ENCODE measurements around the gene NOP10. TPM values are rescaled to one million over a fixed set of nuclear protein-coding genes. Genes with fewer than 3 reads are reported as not detected.
"Not testable (repeated sequence)": the region's sequence is repeated elsewhere in the genome, so short reads cannot be mapped to it uniquely, and the experiment has no call there.

The NOP10 gene
- total RNA-seq (151 and 189 TPM in 2 replicates), polyA plus RNA-seq (277 and 392 TPM in 2 replicates), polyA minus RNA-seq (ENCODE audit: low replicate concordance) (153 and 232 TPM in 2 replicates)
- polyA plus RNA-seq (2012) = 301 and 390 TPM in 2 replicates

DNA sequence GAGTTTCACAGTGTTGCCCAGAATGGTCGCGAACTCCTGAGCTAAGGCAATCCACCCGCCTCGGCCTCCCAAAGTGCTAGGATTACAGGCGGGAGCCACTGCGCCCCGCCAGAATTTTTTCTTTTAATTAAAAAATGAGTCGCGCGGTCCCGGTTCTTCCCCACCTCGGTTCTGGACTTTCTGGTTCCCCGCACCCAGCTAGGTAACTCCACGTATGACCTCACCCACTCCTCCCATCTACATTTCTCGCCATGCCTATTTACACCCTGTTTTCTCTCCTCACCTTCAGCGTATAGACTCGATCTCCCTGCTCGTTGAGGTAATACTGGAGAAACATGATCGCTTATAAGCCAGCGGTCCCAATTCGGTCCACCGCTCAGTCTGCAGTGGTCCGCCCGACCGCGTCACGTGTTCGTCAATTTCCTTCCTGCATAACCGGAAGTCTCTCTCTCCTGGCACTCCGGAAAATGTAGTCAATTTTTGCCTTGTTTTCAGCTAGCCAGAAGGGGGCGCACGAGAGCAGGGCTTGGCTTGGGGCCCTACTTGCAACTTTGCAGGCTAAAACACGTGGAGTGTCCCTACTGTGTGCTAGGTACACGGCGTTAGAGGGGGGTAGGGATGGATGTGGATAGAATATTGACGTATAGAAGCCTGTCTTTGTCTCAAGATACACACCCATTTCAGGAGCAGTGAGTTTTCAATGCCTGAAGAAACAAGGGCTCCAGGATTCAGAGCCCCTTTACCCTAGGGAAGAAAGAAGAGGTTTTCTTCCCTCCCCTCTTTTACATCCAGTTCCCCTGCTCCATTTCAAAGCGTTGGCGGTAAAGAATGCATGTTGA, at the start of gene NOP10, which contains the start of gene NUTM1:
NOP10 (minus strand) TSS at position 400 of the 839 bp plus-strand sequence; CDS start at position 337, 63 bp downstream.
NUTM1 (plus strand) TSS at position 579 of the 839 bp plus-strand sequence. CDS start 382 bp downstream, outside the sequence.
- H3K27ac ChIP-seq (ENCODE audit: insufficient read depth, low read length) = peak within 1 kb of the TSS; percentile 86
- peak within 1 kb of the TSS; percentile 58 to 99 (median 93) for H3K4me3 ChIP-seq (replicated peaks in 1 of 4; ENCODE audit: control extremely low read depth in 1 of 4, insufficient read depth in 1 of 4, low read depth in 3 of 4, low read length in 4 of 4)
- TF ChIP-seq, protein P1, sequence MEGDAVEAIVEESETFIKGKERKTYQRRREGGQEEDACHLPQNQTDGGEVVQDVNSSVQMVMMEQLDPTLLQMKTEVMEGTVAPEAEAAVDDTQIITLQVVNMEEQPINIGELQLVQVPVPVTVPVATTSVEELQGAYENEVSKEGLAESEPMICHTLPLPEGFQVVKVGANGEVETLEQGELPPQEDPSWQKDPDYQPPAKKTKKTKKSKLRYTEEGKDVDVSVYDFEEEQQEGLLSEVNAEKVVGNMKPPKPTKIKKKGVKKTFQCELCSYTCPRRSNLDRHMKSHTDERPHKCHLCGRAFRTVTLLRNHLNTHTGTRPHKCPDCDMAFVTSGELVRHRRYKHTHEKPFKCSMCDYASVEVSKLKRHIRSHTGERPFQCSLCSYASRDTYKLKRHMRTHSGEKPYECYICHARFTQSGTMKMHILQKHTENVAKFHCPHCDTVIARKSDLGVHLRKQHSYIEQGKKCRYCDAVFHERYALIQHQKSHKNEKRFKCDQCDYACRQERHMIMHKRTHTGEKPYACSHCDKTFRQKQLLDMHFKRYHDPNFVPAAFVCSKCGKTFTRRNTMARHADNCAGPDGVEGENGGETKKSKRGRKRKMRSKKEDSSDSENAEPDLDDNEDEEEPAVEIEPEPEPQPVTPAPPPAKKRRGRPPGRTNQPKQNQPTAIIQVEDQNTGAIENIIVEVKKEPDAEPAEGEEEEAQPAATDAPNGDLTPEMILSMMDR (conservative IDR thresholded peaks at IDR 0.05 in 1 of 2, IDR thresholded peaks at IDR 0.05 in 1 of 2; ENCODE audit: low read depth in 1 of 2, low read length in 2 of 2) = peak; percentile 85 to 98
- no peak for TF ChIP-seq EZH2 (IDR thresholded peaks at IDR 0.05; ENCODE audit: low read length, missing control alignments)
- H3K4me1 ChIP-seq (ENCODE audit: control insufficient read depth, extremely low read depth, insufficient read depth, low read length) = no peaks in the 10 kb centered on the region
- no peaks in the 10 kb centered on the region for H3K36me3 ChIP-seq (ENCODE audit: control insufficient read depth, insufficient read depth, low read length)
- H3K27me3 ChIP-seq (ENCODE audit: control insufficient read depth, insufficient read depth, low read length) = no peaks in the 10 kb centered on the region
- H3K4me2 ChIP-seq (ENCODE audit: extremely low read depth, insufficient read depth, low read length) = peak within 1 kb of the TSS; percentile 73
- peaks cover 19% of the 10 kb centered on the region for H3K79me2 ChIP-seq (ENCODE audit: control insufficient read depth, insufficient read depth, low read length)
- H3K9ac ChIP-seq (ENCODE audit: insufficient read depth, low read length) = peak within 1 kb of the TSS; percentile 77
- no peaks in the 10 kb centered on the region for H3K9me3 ChIP-seq (ENCODE audit: control insufficient read depth, insufficient read depth, low read depth, low read length)
- peak within 1 kb of the TSS; percentile 96 for H2AFZ ChIP-seq (ENCODE audit: low read length)
- DNase-seq (ENCODE audit: low read depth in 2 of 2) = peak; percentile 93 to 95
- H4K20me1 ChIP-seq (ENCODE audit: control insufficient read depth, extremely low read depth, insufficient read depth, low read length) = no peaks in the 10 kb centered on the region

DNA sequence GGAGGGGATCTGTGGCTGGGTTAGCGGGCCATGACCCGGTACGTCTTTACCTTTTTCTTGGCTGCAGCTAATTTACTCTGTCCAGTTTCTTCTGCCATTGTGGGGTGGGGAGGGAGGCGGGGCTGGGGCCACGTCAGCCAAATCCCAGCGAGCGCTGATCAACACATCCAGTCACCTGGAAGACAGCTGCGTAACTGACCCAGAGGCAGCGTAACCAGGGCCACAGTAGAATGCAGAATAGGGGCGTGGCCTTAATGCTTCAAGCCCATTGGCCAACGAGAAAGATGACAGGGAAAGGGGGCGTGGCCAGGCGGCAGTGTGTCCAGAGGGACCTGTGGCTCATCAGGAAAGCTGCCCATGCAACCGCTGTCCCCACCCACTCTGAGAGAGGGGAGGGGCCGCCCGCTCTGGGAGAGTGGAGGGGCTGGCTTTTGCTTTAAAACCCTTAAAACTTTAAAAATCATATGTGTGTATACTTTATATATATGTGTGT, 46.7 kb upstream of the NOP10 start:
- H3K9me3 ChIP-seq (ENCODE audit: control insufficient read depth, insufficient read depth, low read depth, low read length); H3K9ac ChIP-seq (ENCODE audit: insufficient read depth, low read length); H2AFZ ChIP-seq (ENCODE audit: low read length); H3K36me3 ChIP-seq (ENCODE audit: control insufficient read depth, insufficient read depth, low read length); H3K79me2 ChIP-seq (ENCODE audit: control insufficient read depth, insufficient read depth, low read length); H3K4me1 ChIP-seq (ENCODE audit: control insufficient read depth, extremely low read depth, insufficient read depth, low read length); H3K4me2 ChIP-seq (ENCODE audit: extremely low read depth, insufficient read depth, low read length); H3K27me3 ChIP-seq (ENCODE audit: control insufficient read depth, insufficient read depth, low read length); H3K4me3 ChIP-seq (replicated peaks in 1 of 4; ENCODE audit: control extremely low read depth in 1 of 4, insufficient read depth in 1 of 4, low read depth in 3 of 4, low read length in 4 of 4); DNase-seq (ENCODE audit: low read depth in 2 of 2); H3K27ac ChIP-seq (ENCODE audit: insufficient read depth, low read length); H4K20me1 ChIP-seq (ENCODE audit: control insufficient read depth, extremely low read depth, insufficient read depth, low read length): not testable (repeated sequence)

DNA sequence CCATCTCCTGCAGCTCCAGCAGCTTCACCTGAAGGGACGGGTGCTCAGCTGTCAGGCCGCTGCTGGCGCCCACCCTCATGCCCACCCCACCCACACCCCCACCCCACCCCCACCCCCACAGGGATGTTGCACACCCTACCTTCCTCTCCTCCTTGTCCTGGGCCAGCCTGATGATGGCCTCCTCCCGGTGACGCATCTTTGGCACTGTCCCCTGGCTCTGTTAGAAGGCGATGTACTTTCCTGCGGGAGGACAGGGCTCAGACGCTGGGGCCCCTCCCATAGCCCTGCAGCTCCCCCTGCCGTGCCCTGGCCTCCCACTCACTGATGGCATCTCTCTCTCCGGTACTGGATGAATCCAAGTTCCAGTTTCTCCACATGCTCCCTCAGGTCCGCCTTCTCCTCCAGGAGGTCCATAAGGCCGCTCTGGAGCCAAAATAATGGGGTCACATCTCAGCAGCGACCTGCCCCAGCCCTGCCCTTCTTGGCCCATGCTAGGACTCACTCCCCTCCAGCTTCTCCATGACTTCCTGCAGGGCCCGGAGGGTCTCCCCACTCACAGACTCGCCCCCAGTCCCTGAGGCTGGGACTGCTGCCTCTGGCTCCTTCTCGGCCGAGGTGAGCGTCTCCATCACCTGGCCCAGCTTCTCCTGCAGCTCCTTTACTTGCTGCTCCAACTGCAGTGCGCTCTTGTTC, 39.0 kb upstream of the NOP10 start:
- H3K4me2 ChIP-seq (ENCODE audit: extremely low read depth, insufficient read depth, low read length); H3K79me2 ChIP-seq (ENCODE audit: control insufficient read depth, insufficient read depth, low read length); H3K9me3 ChIP-seq (ENCODE audit: control insufficient read depth, insufficient read depth, low read depth, low read length); DNase-seq (ENCODE audit: low read depth in 2 of 2); H3K4me3 ChIP-seq (replicated peaks in 1 of 4; ENCODE audit: control extremely low read depth in 1 of 4, insufficient read depth in 1 of 4, low read depth in 3 of 4, low read length in 4 of 4); H3K36me3 ChIP-seq (ENCODE audit: control insufficient read depth, insufficient read depth, low read length); H3K27me3 ChIP-seq (ENCODE audit: control insufficient read depth, insufficient read depth, low read length); H4K20me1 ChIP-seq (ENCODE audit: control insufficient read depth, extremely low read depth, insufficient read depth, low read length); H3K9ac ChIP-seq (ENCODE audit: insufficient read depth, low read length); H3K27ac ChIP-seq (ENCODE audit: insufficient read depth, low read length); H3K4me1 ChIP-seq (ENCODE audit: control insufficient read depth, extremely low read depth, insufficient read depth, low read length); H2AFZ ChIP-seq (ENCODE audit: low read length): not testable (repeated sequence)

DNA sequence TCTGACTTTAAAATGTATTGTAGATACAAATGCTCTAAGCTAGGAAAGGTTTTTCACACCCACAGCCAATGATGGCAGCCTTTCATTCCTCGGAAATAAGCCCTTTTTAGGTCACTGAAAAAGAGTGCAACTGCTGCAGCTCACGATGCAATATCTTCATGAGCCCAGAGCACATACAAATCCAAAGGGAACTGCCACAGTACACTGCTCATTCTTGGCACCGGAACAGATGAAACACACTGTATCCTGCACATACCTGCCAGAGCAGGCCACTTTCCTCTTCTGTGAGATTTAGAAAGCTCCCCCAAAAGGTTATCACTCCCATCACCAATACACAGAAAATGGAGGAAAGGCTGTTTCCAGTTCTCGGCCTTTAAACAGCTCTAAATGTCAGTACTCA, 37.6 kb upstream of the NOP10 start:
- not testable (repeated sequence) for H3K9me3 ChIP-seq (ENCODE audit: control insufficient read depth, insufficient read depth, low read depth, low read length); H3K9ac ChIP-seq (ENCODE audit: insufficient read depth, low read length); H3K79me2 ChIP-seq (ENCODE audit: control insufficient read depth, insufficient read depth, low read length); H3K4me2 ChIP-seq (ENCODE audit: extremely low read depth, insufficient read depth, low read length); DNase-seq (ENCODE audit: low read depth in 2 of 2); H3K27ac ChIP-seq (ENCODE audit: insufficient read depth, low read length); H3K27me3 ChIP-seq (ENCODE audit: control insufficient read depth, insufficient read depth, low read length); H2AFZ ChIP-seq (ENCODE audit: low read length); H3K36me3 ChIP-seq (ENCODE audit: control insufficient read depth, insufficient read depth, low read length); H4K20me1 ChIP-seq (ENCODE audit: control insufficient read depth, extremely low read depth, insufficient read depth, low read length); H3K4me1 ChIP-seq (ENCODE audit: control insufficient read depth, extremely low read depth, insufficient read depth, low read length); H3K4me3 ChIP-seq (replicated peaks in 1 of 4; ENCODE audit: control extremely low read depth in 1 of 4, insufficient read depth in 1 of 4, low read depth in 3 of 4, low read length in 4 of 4)

Data from fibroblast of lung (primary cell).